Measurements from ENCODE around the gene ZBTB7C. TPM values are rescaled to one million over a fixed set of nuclear protein-coding genes. Genes with fewer than 3 reads are reported as not detected.

The ZBTB7C gene
- total and polyA plus RNA-seq, 4 donors, result 0.19 to 1.1 (median 0.45) TPM

DNA sequence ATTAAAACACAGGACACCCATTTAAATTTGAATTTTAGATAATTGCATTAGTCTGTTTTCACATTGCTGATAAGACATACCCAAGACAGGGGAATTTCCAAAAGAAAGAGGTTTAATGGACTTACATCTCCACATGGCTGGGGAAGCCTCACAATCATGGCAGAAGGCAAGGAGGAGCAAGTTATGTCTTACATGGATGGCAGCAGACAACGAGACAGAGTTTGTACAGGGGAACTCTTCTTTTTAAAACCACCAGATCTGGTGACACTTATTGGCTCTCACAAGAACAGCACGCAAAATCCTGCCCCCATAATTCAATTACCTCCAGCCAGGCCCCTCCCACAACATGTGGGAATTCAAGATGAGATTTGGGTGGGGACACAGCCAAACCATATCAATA is 398.9 kb downstream of the ZBTB7C start (continued):
- TF ChIP-seq FOXA2 (IDR thresholded peaks at IDR 0.05) (no peak), NR2F2 (IDR thresholded peaks at IDR 0.05) (no peak)
- TF ChIP-seq, protein P1, sequence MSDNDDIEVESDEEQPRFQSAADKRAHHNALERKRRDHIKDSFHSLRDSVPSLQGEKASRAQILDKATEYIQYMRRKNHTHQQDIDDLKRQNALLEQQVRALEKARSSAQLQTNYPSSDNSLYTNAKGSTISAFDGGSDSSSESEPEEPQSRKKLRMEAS (IDR thresholded peaks at IDR 0.05), result no peak

DNA sequence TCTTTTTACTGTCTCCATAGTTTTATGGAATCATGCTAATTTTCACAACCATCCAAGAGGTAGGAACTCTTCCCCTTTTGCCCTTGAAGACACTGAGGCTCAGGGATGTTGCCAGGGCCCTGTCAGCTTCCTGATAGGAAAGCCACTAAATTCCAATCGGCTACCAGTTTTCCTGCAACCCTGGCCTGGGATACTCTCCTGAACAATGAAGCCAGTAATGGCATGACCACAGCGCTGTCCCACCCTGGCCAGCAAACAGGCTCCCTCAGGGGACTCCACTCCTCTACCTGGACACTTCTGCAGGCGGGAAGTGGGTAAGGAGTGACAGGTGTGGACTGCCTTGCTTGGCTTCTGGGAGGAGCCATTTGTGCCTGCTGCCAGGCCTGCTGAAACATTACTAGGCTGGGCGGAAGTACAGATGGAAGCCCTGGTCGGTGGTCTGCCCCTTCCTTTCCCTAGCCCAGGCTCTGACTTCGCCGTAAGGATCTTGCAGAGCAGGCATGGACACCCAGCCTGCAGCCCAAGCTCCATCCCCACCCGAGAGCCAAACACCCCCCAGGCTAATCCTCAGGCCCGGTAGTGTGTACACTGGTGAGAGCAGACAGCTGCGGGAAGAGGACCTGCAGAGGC is 400.0 kb downstream of the ZBTB7C start:
- no peak overlapping the region for H3K27ac ChIP-seq (ENCODE audit: low read depth in 1 of 2, low read length in 2 of 2)

More for the DNA sequence above, 400.0 kb downstream of the ZBTB7C start:
- DNase-seq (ENCODE audit: low spot score), result no peak
- no peak overlapping the region for H3K9ac ChIP-seq (ENCODE audit: low read depth in 1 of 2, low read length in 2 of 2)
- H3K4me3 ChIP-seq (ENCODE audit: low read depth in 1 of 3, low read length in 3 of 3), result no peak overlapping the region
- H3K4me1 ChIP-seq (ENCODE audit: control insufficient read depth in 4 of 4, insufficient read depth in 4 of 4, low read length in 3 of 4), result peaks cover 0 to 7% (median 4%) of the 10 kb centered on the region in 4 donors
- no peaks in the 10 kb centered on the region for H3K36me3 ChIP-seq (ENCODE audit: control insufficient read depth in 4 of 4, insufficient read depth in 3 of 4, low read depth in 1 of 4, low read length in 3 of 4)
- H3K9me3 ChIP-seq (ENCODE audit: control insufficient read depth in 4 of 4, low read length in 3 of 4), result no peaks in the 10 kb centered on the region
- 94% methylated on average over 10 of the region's 10 CpGs for WGBS
- no peaks in the 10 kb centered on the region for H3K27me3 ChIP-seq (ENCODE audit: control insufficient read depth in 4 of 4, insufficient read depth in 4 of 4, low read length in 3 of 4)
- TF ChIP-seq HNF4G (IDR thresholded peaks at IDR 0.05) (no peak), RXRA (IDR thresholded peaks at IDR 0.05) (no peak), NR2F2 (IDR thresholded peaks at IDR 0.05) (no peak), YY1 (IDR thresholded peaks at IDR 0.05) (no peak), FOXA1 (IDR thresholded peaks at IDR 0.05) (no peak), SP1 (IDR thresholded peaks at IDR 0.05) (no peak), GABPA (IDR thresholded peaks at IDR 0.05 in 1 of 2, conservative IDR thresholded peaks at IDR 0.05 in 1 of 2) (no peak), RAD21 (IDR thresholded peaks at IDR 0.05) (no peak), HNF4A (conservative IDR thresholded peaks at IDR 0.05) (no peak), JUND (IDR thresholded peaks at IDR 0.05) (no peak), TAF1 (conservative IDR thresholded peaks at IDR 0.05) (no peak), EGR1 (IDR thresholded peaks at IDR 0.05; ENCODE audit: low read depth in 2 of 2) (no peak), FOXA2 (IDR thresholded peaks at IDR 0.05) (no peak)
- TF ChIP-seq, protein P2, sequence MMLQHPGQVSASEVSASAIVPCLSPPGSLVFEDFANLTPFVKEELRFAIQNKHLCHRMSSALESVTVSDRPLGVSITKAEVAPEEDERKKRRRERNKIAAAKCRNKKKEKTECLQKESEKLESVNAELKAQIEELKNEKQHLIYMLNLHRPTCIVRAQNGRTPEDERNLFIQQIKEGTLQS (IDR thresholded peaks at IDR 0.05), result no peak
- TF ChIP-seq, protein P3, sequence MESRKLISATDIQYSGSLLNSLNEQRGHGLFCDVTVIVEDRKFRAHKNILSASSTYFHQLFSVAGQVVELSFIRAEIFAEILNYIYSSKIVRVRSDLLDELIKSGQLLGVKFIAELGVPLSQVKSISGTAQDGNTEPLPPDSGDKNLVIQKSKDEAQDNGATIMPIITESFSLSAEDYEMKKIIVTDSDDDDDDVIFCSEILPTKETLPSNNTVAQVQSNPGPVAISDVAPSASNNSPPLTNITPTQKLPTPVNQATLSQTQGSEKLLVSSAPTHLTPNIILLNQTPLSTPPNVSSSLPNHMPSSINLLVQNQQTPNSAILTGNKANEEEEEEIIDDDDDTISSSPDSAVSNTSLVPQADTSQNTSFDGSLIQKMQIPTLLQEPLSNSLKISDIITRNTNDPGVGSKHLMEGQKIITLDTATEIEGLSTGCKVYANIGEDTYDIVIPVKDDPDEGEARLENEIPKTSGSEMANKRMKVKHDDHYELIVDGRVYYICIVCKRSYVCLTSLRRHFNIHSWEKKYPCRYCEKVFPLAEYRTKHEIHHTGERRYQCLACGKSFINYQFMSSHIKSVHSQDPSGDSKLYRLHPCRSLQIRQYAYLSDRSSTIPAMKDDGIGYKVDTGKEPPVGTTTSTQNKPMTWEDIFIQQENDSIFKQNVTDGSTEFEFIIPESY (IDR thresholded peaks at IDR 0.05), result no peak
- TF ChIP-seq, protein P1 (IDR thresholded peaks at IDR 0.05), result no peak
- TF ChIP-seq, protein P4, sequence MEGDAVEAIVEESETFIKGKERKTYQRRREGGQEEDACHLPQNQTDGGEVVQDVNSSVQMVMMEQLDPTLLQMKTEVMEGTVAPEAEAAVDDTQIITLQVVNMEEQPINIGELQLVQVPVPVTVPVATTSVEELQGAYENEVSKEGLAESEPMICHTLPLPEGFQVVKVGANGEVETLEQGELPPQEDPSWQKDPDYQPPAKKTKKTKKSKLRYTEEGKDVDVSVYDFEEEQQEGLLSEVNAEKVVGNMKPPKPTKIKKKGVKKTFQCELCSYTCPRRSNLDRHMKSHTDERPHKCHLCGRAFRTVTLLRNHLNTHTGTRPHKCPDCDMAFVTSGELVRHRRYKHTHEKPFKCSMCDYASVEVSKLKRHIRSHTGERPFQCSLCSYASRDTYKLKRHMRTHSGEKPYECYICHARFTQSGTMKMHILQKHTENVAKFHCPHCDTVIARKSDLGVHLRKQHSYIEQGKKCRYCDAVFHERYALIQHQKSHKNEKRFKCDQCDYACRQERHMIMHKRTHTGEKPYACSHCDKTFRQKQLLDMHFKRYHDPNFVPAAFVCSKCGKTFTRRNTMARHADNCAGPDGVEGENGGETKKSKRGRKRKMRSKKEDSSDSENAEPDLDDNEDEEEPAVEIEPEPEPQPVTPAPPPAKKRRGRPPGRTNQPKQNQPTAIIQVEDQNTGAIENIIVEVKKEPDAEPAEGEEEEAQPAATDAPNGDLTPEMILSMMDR (IDR thresholded peaks at IDR 0.05; ENCODE audit: low read depth, low read length, missing input control), result no peak
- TF ChIP-seq, protein P5, sequence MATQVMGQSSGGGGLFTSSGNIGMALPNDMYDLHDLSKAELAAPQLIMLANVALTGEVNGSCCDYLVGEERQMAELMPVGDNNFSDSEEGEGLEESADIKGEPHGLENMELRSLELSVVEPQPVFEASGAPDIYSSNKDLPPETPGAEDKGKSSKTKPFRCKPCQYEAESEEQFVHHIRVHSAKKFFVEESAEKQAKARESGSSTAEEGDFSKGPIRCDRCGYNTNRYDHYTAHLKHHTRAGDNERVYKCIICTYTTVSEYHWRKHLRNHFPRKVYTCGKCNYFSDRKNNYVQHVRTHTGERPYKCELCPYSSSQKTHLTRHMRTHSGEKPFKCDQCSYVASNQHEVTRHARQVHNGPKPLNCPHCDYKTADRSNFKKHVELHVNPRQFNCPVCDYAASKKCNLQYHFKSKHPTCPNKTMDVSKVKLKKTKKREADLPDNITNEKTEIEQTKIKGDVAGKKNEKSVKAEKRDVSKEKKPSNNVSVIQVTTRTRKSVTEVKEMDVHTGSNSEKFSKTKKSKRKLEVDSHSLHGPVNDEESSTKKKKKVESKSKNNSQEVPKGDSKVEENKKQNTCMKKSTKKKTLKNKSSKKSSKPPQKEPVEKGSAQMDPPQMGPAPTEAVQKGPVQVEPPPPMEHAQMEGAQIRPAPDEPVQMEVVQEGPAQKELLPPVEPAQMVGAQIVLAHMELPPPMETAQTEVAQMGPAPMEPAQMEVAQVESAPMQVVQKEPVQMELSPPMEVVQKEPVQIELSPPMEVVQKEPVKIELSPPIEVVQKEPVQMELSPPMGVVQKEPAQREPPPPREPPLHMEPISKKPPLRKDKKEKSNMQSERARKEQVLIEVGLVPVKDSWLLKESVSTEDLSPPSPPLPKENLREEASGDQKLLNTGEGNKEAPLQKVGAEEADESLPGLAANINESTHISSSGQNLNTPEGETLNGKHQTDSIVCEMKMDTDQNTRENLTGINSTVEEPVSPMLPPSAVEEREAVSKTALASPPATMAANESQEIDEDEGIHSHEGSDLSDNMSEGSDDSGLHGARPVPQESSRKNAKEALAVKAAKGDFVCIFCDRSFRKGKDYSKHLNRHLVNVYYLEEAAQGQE (IDR thresholded peaks at IDR 0.05), result no peak

Data from liver (tissue), 9 donors.